GM19397 (cell line): ENCODE measurements around the gene ZC3H8.
"Not testable (repeated sequence)": the region's sequence is repeated elsewhere in the genome, so short reads cannot be mapped to it uniquely, and the experiment has no call there.

Source experiments
- ATAC-seq: cut with Tn5 transposase; IDR thresholded peaks from one replicate; pipeline ENCODE4 v1.9.1; 2021; ENCODE audit warnings: mild to moderate bottlenecking, moderate library complexity; ENCODE audit not compliant: unreplicated experiment

Gene ZC3H8

DNA sequence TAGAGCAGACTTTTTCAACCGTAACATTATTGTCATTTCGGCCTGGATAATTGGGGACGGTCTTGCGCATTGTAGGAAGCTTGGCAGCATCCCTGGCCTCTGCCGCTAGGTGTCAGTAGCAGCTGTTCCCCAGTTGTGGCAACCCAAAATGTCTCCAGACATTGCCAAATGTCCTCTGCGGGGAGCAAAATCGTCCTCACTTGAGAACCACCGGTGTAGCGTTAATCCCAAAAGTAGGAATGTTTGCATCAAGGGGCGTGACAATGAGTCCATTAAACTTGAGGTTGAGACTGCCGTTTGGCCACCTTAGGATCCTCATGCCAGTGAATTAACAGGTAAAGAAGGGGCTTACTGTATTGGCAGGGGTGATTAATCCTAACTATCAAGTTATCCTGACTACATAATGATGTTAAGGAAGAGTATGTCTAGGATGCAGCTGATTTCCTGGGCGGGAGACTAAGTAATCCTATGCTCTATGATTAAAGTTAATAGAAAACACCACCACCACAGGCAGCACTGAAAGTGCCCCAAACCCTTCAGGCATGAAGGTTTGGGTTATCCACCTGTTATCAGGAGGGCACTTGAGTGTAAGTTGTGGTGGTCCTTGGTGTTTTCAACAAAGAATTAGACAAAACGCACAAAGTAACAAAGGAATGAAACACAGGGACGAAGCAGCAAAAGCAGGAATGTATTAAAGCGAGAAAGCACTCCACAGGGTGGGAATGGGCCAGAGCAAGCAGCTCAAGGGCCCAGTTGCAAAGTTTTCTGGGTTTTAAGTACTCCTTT, 4.9 kb upstream of the ZC3H8 start:
- no peak for ATAC-seq

DNA sequence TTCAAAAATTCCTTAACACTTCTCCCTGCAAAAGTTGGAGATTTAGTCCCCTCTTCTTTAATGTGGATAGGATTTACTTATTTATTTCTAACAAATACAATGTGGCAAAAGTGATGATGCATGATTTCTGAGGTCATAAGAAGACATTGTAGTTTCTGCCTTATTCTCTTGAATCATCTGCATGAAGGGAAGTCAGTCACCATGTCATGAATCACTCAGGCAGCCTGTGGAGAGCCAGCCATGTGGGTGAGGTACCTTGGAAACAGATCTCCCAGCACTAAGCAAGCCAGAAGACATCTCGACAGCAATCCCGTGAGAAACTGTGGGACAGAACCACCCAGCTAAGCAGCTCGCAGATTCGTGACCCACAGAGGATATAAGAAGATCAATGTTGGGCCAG, 2.7 kb upstream of the ZC3H8 start:
- ATAC-seq = no peak

GRCh38 chr2:112256654-112257053, 1.8 kb upstream of the ZC3H8 start:
- no peak for ATAC-seq

DNA sequence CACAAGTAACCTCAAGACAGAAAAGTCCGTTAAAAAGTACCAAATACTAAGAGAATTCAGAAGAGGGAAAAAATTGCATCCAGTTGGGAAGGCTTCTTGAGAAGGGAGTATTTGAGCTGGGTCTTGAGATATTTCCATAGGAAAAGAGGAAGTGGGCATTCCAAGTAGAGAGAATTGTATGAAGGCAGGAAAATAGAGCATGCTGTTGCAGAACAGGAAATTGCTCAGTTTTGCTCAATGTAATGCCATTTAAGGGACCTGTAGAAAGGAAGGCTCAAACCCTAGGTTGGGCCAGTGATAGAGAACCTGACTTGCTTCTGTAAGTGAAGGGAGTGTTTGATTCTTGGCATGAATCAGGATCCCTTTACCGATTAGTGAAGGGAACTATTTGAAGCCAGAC, 1.0 kb upstream of the ZC3H8 start:
- ATAC-seq = no peak

DNA sequence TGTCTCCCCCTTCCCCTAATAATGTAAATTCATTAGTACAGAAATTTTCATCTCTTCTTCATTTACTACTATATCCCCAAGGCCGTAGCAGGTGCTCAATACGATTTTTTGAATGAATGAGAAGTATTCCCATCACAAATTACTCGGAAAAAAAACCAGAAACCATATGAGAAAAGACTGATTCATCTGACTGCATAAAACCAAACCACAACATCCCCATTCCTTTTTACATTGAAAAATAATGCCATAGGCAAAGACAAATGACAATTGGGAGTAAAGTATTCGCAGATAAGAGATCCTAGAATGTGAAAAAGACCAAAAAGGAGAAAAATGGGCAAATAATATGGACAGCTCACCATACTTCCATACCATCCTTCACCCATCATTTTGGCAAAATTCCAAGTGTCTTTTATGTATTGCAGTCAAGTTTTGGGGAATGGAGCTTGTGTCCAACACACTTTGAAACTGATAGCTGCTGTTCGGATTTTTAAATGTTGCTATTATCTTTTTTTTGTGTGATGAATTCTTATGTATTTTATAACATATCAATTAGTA, 1.5 kb downstream of the ZC3H8 start:
- ATAC-seq = no peak

DNA sequence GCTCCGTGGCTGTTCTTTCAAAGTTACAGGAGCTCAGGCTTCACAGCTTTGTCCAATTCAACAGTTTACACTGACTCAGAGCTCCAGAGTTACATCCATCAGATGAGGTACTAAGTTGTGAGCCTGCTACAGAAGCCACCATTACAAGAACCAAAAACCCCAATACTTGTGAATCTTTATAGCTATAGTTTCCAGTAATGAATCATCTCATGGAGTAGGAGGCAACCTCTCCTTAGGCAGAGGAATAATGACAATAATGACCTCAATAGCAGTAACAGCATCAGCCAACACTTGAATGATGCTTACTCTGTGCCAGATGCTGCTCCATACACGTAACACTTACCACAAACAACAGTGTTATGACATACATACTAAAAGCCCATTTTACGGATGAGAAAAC, 3.6 kb downstream of the ZC3H8 start:
- ATAC-seq = no peak

GRCh38 chr2:112244854-112245253, 10.0 kb downstream of the ZC3H8 start:
- ATAC-seq = no peak

DNA sequence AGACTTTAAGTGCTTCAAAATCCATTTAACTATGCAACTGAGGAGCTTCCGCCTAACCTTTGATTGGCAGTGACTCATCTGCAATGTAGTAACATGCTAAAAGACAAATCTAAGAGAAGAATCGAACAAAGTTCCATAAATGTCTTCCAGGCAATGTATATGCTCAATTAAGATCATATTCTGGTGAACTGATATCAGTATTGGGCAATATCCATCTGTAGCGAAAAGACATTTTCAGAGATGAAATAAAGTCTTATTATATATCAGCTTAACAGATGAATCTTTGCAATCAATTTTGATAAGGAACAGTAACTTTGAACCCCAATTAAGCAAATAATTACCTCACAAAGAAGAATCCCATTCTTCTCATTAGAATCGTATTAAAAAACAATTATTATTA, 11.6 kb downstream of the ZC3H8 start:
- ATAC-seq = no peak

DNA sequence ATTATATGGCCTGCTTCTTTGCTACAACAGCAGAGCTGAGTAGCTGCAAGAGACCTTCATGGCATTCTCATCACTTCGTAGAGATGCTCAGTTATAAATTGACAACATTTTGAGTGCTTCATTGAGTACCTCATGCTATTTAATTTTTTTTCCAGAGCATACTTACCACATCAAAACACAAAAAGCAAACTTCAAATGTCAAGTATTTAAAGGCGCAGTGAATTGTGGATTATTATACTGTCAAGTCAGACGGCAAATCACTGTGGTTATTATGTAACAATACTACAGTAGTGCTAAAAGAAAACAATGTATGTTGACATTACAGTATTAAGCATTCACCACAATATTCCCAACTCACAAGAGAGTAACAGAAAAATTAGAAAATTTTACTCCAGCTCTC, 12.5 kb downstream of the ZC3H8 start:
- no peak for ATAC-seq

DNA sequence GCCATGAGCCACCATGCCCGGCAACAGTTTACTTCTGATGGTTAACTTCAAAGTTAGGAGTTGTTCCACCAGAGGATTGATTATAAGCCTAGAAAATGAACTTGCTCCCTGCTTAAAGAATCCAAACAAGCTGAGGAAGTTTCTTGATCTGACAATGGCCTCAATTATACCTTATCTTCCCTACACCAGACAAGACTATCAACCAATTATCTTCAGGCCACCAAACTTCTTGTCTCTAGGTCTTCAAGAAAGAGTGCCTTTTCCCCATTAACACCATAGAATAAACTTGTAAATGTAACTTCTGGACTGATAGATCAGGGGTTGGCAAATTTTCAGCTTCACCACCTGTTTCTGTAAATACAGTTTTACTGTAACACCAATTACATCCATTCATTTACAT, 15.0 kb downstream of the ZC3H8 start:
- ATAC-seq = no peak

GRCh38 chr2:112230371-112230770, 24.5 kb downstream of the ZC3H8 start:
- no peak for ATAC-seq

- ATAC-seq = no peak
These were observed 25.5 kb downstream of the ZC3H8 start for GRCh38 chr2:112229348-112229747.

- no peak for ATAC-seq
These were observed 34.0 kb downstream of the ZC3H8 start for GRCh38 chr2:112220831-112221230.

- no peak for ATAC-seq
These were observed 34.7 kb downstream of the ZC3H8 start for GRCh38 chr2:112220186-112220585.

DNA sequence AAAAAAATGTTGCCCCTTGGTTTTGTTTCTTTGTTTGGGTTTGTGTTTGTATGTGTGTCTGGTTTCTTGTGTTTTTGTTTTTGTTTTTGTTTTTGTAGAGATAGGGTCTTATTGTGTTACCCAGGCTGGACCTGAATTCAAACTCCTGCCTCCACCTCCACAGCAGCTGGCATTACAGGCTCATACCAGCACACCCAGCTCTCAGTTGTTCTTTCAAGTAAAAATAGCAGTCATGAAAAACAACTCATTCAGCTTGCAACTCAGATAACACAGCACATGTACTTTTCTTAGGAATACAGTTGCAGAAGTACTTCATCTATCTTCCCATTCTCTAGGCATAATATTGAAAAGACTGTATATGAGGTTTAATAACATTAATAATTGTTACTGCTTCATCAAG, 37.0 kb downstream of the ZC3H8 start:
- ATAC-seq = no peak

DNA sequence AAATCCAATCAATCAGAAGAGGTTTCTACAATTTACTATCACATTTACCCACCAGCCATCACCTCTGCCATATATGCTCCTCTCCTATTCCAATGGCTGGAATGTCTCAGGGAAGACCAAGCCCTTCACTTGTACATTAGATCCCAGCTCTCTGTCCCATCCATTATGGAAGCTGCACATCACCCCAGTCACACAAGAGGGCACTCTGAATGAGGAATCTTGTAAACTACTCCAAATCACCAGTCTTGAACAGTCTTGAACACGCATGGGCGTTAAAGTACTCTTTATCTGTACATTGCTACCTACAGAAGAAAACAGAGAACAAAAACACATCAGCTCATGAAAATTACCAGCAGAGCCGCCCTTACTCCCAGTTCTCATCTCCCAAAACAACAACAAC, 38.7 kb downstream of the ZC3H8 start:
- no peak for ATAC-seq

DNA sequence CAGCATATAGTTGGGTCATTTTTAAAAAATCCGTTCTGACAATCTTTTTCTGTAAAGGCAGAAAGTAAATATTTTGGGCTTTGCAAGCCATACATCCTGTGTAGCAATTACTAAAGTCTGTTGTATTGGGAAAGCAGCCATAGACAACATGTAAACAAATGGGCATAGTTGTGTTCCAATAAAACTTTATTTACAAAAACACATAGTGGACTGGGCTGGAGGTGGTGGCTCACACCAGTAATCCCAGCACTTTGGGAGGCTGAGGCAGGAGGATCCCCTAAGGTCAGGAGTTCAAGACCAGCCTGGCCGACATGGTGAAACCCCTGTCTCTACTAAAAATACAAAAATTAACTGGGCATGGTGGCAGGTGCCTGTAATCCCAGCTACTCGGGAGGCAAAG, 46.9 kb downstream of the ZC3H8 start:
- not testable (repeated sequence) for ATAC-seq

DNA sequence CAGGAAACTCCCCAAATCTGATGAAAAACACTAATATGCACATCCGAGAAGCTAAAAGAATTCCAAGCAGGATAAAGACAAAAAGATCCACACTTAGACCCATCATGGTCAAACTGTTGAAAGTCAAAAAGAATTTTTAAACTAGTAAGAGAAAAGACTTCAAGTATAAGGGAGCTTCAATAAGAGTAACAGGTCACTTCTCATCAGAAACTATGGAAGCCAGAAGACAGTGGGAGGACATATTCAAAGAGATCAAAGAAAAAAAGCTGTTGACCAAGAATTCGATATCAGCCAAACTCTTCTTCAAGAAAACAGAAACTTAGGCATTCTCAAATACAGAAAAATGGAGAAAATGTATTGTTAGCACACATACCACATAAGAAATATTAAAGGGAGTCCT, 50.4 kb downstream of the ZC3H8 start:
- ATAC-seq = no peak

- ATAC-seq = no peak
These were observed 53.0 kb downstream of the ZC3H8 start for GRCh38 chr2:112201696-112202430.

DNA sequence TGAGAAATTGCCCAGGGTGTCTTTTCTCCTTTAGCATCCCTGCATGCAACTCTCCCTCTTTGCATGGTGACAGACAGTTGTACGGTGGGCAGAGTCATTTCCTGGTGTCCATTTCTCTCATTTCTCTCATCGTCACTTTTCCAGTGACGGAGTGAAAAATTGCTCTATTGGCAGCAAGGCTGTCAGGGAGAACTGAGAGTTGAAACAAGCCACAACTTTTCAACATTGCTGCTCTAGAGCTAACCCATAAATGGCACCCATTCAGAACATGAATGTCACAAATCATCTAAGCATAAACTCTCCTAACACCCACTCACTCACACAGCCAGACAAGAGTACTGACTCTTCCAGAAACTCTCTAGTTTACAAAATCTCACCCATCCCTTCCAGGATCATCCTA, 55.7 kb downstream of the ZC3H8 start:
- ATAC-seq = no peak

GRCh38 chr2:112198780-112199179, 56.1 kb downstream of the ZC3H8 start:
- no peak for ATAC-seq

DNA sequence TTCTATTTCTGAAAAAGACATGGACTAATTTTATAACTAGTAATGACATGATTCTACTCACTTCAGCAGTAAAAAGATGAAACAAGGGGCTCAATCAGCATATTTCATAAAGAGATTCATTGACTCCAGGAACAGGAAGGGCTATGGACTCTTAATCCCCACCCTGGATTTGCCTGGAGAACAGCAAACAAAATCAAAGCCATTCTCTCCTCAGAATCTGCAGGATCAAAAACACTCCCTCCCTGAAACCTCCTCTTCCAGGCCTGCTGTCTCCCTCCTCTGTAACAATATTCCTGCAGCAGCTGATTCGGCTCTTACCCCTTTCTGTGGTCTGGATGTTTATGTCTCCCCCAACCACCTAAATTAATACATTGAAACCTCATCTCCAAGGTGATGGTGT, 57.0 kb downstream of the ZC3H8 start:
- no peak for ATAC-seq
